ENCODE measurements around the gene SULT2B1.

The SULT2B1 gene

GRCh38 chr19:48600679-48601417 lies 48.9 kb downstream of the SULT2B1 start:
- no peak for DNase-seq (ENCODE audit: low read depth)

- no peak for DNase-seq (ENCODE audit: low read depth)
Observed at GRCh38 chr19:48603001-48603400, 51.0 kb downstream of the SULT2B1 start.

GRCh38 chr19:48603449-48603848 lies 51.5 kb downstream of the SULT2B1 start:
- no peak for DNase-seq (ENCODE audit: low read depth)

- no peak for DNase-seq (ENCODE audit: low read depth)
Observed at GRCh38 chr19:48603850-48604249, 51.9 kb downstream of the SULT2B1 start.

- DNase-seq (ENCODE audit: low read depth) = no peak
Observed at GRCh38 chr19:48606463-48607358, 54.7 kb downstream of the SULT2B1 start, which contains the start of gene SPACA4. SPACA4 (plus strand) TSS chr19:48606742; CDS start chr19:48606979, 237 bp downstream.

- DNase-seq (ENCODE audit: low read depth) = no peak
Observed at GRCh38 chr19:48607359-48607755, 55.4 kb downstream of the SULT2B1 start.

- DNase-seq (ENCODE audit: low read depth) = no peak
Observed at GRCh38 chr19:48608798-48609263, 56.9 kb downstream of the SULT2B1 start.

- DNase-seq (ENCODE audit: low read depth) = no peak
Observed at GRCh38 chr19:48609571-48610108, 57.7 kb downstream of the SULT2B1 start.

- DNase-seq (ENCODE audit: low read depth) = no peak
Observed at GRCh38 chr19:48611872-48612271, 59.9 kb downstream of the SULT2B1 start.

GRCh38 chr19:48613024-48613851 lies 61.3 kb downstream of the SULT2B1 start:
- DNase-seq (ENCODE audit: low read depth) = no peak

- DNase-seq (ENCODE audit: low read depth) = no peak
Observed at GRCh38 chr19:48613852-48614435, 62.0 kb downstream of the SULT2B1 start.

GRCh38 chr19:48614436-48615230 lies 62.7 kb downstream of the SULT2B1 start, which contains the start of gene FAM83E:
FAM83E (minus strand) TSS chr19:48615076; CDS start chr19:48613372, 1,704 bp downstream.
- no peak for DNase-seq (ENCODE audit: low read depth)

GRCh38 chr19:48615231-48616040 lies 63.5 kb downstream of the SULT2B1 start:
- no peak for DNase-seq (ENCODE audit: low read depth)

GRCh38 chr19:48616041-48616436 lies 64.1 kb downstream of the SULT2B1 start:
- no peak for DNase-seq (ENCODE audit: low read depth)

- no peak for DNase-seq (ENCODE audit: low read depth)
Observed at GRCh38 chr19:48616491-48617056, 64.6 kb downstream of the SULT2B1 start.

- DNase-seq (ENCODE audit: low read depth) = no peak
Observed at GRCh38 chr19:48617146-48617937, 65.4 kb downstream of the SULT2B1 start.

- no peak for DNase-seq (ENCODE audit: low read depth)
Observed at GRCh38 chr19:48618278-48618915, 66.4 kb downstream of the SULT2B1 start.
